Measurements from ENCODE around the gene ANKRD45. TPM values are rescaled to one million over a fixed set of nuclear protein-coding genes. Genes with fewer than 3 reads are reported as not detected.

ANKRD45 gene
- total and polyA plus RNA-seq, 9 donors: 0.30 to 7.1 (median 2.5) TPM

- no peaks in the 10 kb centered on the region for H3K4me1 ChIP-seq (ENCODE audit: insufficient read depth)
- DNase-seq: no peak
- H3K9me3 ChIP-seq: no peaks in the 10 kb centered on the region
- no peak overlapping the region for H3K4me3 ChIP-seq
- no peaks in the 10 kb centered on the region for H3K36me3 ChIP-seq
- intact Hi-C loops (cut with DNase I): no loop called here
- H3K27ac ChIP-seq: no peak overlapping the region
- WGBS, 3 donors: 90 to 94% (median 90%) methylated on average over 3 of the region's 3 CpGs
- H3K27me3 ChIP-seq: no peaks in the 10 kb centered on the region
- TF ChIP-seq POLR2A (IDR thresholded peaks at IDR 0.05): no peak
Measured at GRCh38 chr1:173560285-173560880, 109.3 kb downstream of the ANKRD45 start.

Other genes with a start within 250 kb of the ANKRD45 start
- 100 to 1,000 TPM; 111 to 224 (median 198) TPM for gene PRDX6, start 192.5 kb downstream of the ANKRD45 start, total RNA-seq
- gene PRDX6, start 192.5 kb downstream of the ANKRD45 start, polyA plus RNA-seq: 100 to 1,000 TPM; 140 to 278 TPM
- gene SLC9C2, start 66.8 kb downstream of the ANKRD45 start, total RNA-seq: 1 to 10 TPM in 4 of 7 donors, under 1 TPM in 3; 0.36 to 5.3 (median 1.0) TPM
- under 1 TPM; 0.07 to 0.48 TPM for gene SLC9C2, start 66.8 kb downstream of the ANKRD45 start, polyA plus RNA-seq
- not detected for gene TEX50, start 34.5 kb downstream of the ANKRD45 start, total RNA-seq
- gene TEX50, start 34.5 kb downstream of the ANKRD45 start, polyA plus RNA-seq: not detected
- gene KLHL20, start 45.1 kb upstream of the ANKRD45 start, total RNA-seq: 10 to 100 TPM; 16.8 to 33.4 (median 23.0) TPM
- gene KLHL20, start 45.1 kb upstream of the ANKRD45 start, polyA plus RNA-seq: 10 to 100 TPM; 15.6 to 27.7 TPM
- 10 to 100 TPM in 2 of 7 donors, 1 to 10 TPM in 5; 7.8 to 11.5 (median 9.1) TPM for gene DARS2, start 154.8 kb upstream of the ANKRD45 start, total RNA-seq
- gene DARS2, start 154.8 kb upstream of the ANKRD45 start, polyA plus RNA-seq: 10 to 100 TPM in 1 of 2 donors, 1 to 10 TPM in 1; 4.3 to 20.5 TPM
- 1 to 10 TPM; 1.1 to 5.6 (median 3.1) TPM for gene CENPL, start 155.0 kb upstream of the ANKRD45 start, total RNA-seq
- gene CENPL, start 155.0 kb upstream of the ANKRD45 start, polyA plus RNA-seq: 1 to 10 TPM; 2.4 to 3.9 TPM
- 1,000 to 10,000 TPM in 6 of 7 donors, 100 to 1,000 TPM in 1; 958 to 2,885 (median 1,266) TPM for gene GAS5, start 198.1 kb upstream of the ANKRD45 start, total RNA-seq
- 1,000 to 10,000 TPM in 1 of 2 donors, 100 to 1,000 TPM in 1; 802 to 2,293 TPM for gene GAS5, start 198.1 kb upstream of the ANKRD45 start, polyA plus RNA-seq
- 10 to 100 TPM in 5 of 7 donors, 1 to 10 TPM in 2; 6.5 to 20.0 (median 14.9) TPM for gene ZBTB37, start 198.5 kb upstream of the ANKRD45 start, total RNA-seq
- 1 to 10 TPM; 2.3 to 4.4 TPM for gene ZBTB37, start 198.5 kb upstream of the ANKRD45 start, polyA plus RNA-seq
- gene SERPINC1, start 247.5 kb upstream of the ANKRD45 start, total RNA-seq: 1 to 10 TPM in 2 of 7 donors, under 1 TPM in 1, not detected in 4; 0.40 to 1.6 (median 1.1) TPM
- under 1 TPM in 1 of 2 donors, not detected in 1; 0.37 TPM for gene SERPINC1, start 247.5 kb upstream of the ANKRD45 start, polyA plus RNA-seq